ENCODE measurements around the gene WDTC1. TPM values are rescaled to one million over a fixed set of nuclear protein-coding genes. Genes with fewer than 3 reads are reported as not detected.

WDTC1 gene
- total RNA-seq, 1 experiment from 2014 or later, result 20.1 TPM

GRCh38 chr1:27306071-27306470, 71.6 kb downstream of the WDTC1 start:
- Mint-ChIP-seq H3K9me3 (no peaks in the 10 kb centered on the region), H3K27me3 (ENCODE audit: low read depth) (no peaks in the 10 kb centered on the region), H3K4me1 (peaks cover 35% of the 10 kb centered on the region), H3K36me3 (peaks cover 3% of the 10 kb centered on the region), H3K4me3 (no peak overlapping the region), H3K27ac (no peak overlapping the region)
- no peak for DNase-seq (ENCODE audit: low spot score)
- TF ChIP-seq SMAD3 (CRISPR knock-in tag; IDR thresholded peaks at IDR 0.05; ENCODE audit: borderline replicate concordance), result no peak
- no peak for TF ChIP-seq USF2 (CRISPR knock-in tag; IDR thresholded peaks at IDR 0.05)
- no peak for TF ChIP-seq USF1 (CRISPR knock-in tag; IDR thresholded peaks at IDR 0.05)
- TF ChIP-seq ETV6 (CRISPR knock-in tag; IDR thresholded peaks at IDR 0.05), result no peak
- no peak for TF ChIP-seq MXD4 (CRISPR knock-in tag; IDR thresholded peaks at IDR 0.05; ENCODE audit: borderline replicate concordance)
- no peak for TF ChIP-seq CREB1 (CRISPR knock-in tag; IDR thresholded peaks at IDR 0.05)
- no peak for TF ChIP-seq E2F5 (CRISPR knock-in tag; IDR thresholded peaks at IDR 0.05)
- TF ChIP-seq ERG (CRISPR knock-in tag; IDR thresholded peaks at IDR 0.05), result no peak
- no peak for TF ChIP-seq MYBL2 (CRISPR knock-in tag; IDR thresholded peaks at IDR 0.05)
- no peak for TF ChIP-seq FOXJ3 (CRISPR knock-in tag; IDR thresholded peaks at IDR 0.05; ENCODE audit: borderline replicate concordance)
- no peak for TF ChIP-seq HMGXB4 (CRISPR knock-in tag; IDR thresholded peaks at IDR 0.05)
- TF ChIP-seq AFF4 (CRISPR knock-in tag; IDR thresholded peaks at IDR 0.05; ENCODE audit: borderline replicate concordance), result no peak
- no peak for TF ChIP-seq NR3C1 (CRISPR knock-in tag; conservative IDR thresholded peaks at IDR 0.05; ENCODE audit: low read depth)
- TF ChIP-seq MAX (CRISPR knock-in tag; IDR thresholded peaks at IDR 0.05), result no peak
- no peak for TF ChIP-seq ZMAT4 (CRISPR knock-in tag; IDR thresholded peaks at IDR 0.05)
- no peak for TF ChIP-seq ATF1 (CRISPR knock-in tag; IDR thresholded peaks at IDR 0.05)
- no peak for TF ChIP-seq JUN (CRISPR knock-in tag; IDR thresholded peaks at IDR 0.05)
- TF ChIP-seq E2F1 (CRISPR knock-in tag; IDR thresholded peaks at IDR 0.05), result no peak
- no peak for TF ChIP-seq NFE2L1 (CRISPR knock-in tag; IDR thresholded peaks at IDR 0.05)
- TF ChIP-seq FOXP1 (CRISPR knock-in tag; IDR thresholded peaks at IDR 0.05; ENCODE audit: borderline replicate concordance), result no peak
- ChIA-PET POLR2A (interaction anchor here (1.0 to 2.6 kb wide), 3 partner anchors 44 to 298 kb away, joined by 3 to 11 read pairs (median 3); partner anchors contain the start of gene AHDC1), CTCF (interaction anchor here (0.9 to 9.3 kb wide), 21 partner anchors 7 to 300 kb away, joined by 3 to 124 read pairs (median 12); partner anchors contain the start of genes MAP3K6, SYTL1, TMEM222 and WASF2)
- ATAC-seq, result no peak
